Activated CD8-positive, alpha-beta T cell treated with anti-CD3 and anti-CD28 coated beads, Interleukin-2, amount 10 ng/mL, durations not matched to agents 7 days and 5 days (primary cell): Measurements from ENCODE around the gene RBBP5. TPM values are rescaled to one million over a fixed set of nuclear protein-coding genes. Genes with fewer than 3 reads are reported as not detected.
A peak's percentile ranks its signal among the peaks of the same experiment; 100 is the strongest.

Source experiments
- ATAC-seq: fragments of 150-1000 bp; cut with Tn5 transposase; one replicate; pipeline ENCODE4 v1.10.0; 2021; ENCODE audit warnings: moderate library complexity
- CTCF ChIA-PET: fragments of 350-600 bp; sonication (Branson Sonifier 250); formaldehyde crosslinking; loops from one replicate; lab custom pipeline; 2021; ENCODE audit warnings: antibody characterized with exemption; lab: Charles Lee
- POLR2A ChIA-PET: fragments of 350-600 bp; sonication (Branson Sonifier 250); formaldehyde crosslinking; loops from one replicate; lab custom pipeline; 2021; ENCODE audit warnings: antibody characterized with exemption; lab: Charles Lee
- DNase-seq: peaks from one replicate; pipeline ENCODE4 v3.0.0-alpha.2; 2020
- H3K27ac Mint-ChIP-seq: one replicate; pipeline ENCODE4 v1.8.0; 2021; ENCODE audit warnings: mild to moderate bottlenecking, mixed read lengths
- H3K27me3 Mint-ChIP-seq: one replicate; pipeline ENCODE4 v1.8.0; 2021; ENCODE audit warnings: low read depth, mixed read lengths
- H3K36me3 Mint-ChIP-seq: one replicate; pipeline ENCODE4 v1.8.0; 2021; ENCODE audit warnings: low read depth, mixed read lengths
- H3K4me1 Mint-ChIP-seq: one replicate; pipeline ENCODE4 v1.8.0; 2021; ENCODE audit warnings: low read depth, mixed read lengths
- H3K4me3 Mint-ChIP-seq: one replicate; pipeline ENCODE4 v1.8.0; 2021; ENCODE audit warnings: mild to moderate bottlenecking, mixed read lengths
- H3K9me3 Mint-ChIP-seq: one replicate; pipeline ENCODE4 v1.8.0; 2022; ENCODE audit warnings: mixed read lengths; ENCODE audit not compliant: insufficient read depth
- total RNA-seq, 2 experiments: library from RNA; stranded (reverse); gene quantifications; one replicate each; pipeline ENCODE4 v1.2.3, GENCODE V29; 2021

RBBP5 gene
- total RNA-seq, 2 experiments from 2014 or later, result 20.3 to 22.0 TPM

GRCh38 chr1:205064741-205065316 lies 56.9 kb downstream of the RBBP5 start:
- H3K4me3 Mint-ChIP-seq, result no peak overlapping the region
- ChIA-PET CTCF (no interaction called here), POLR2A (no interaction called here)
- no peaks in the 10 kb centered on the region for H3K9me3 Mint-ChIP-seq
- no peak for DNase-seq
- H3K4me1 Mint-ChIP-seq, result no peaks in the 10 kb centered on the region
- no peak overlapping the region for H3K27ac Mint-ChIP-seq
- H3K36me3 Mint-ChIP-seq, result no peaks in the 10 kb centered on the region
- H3K27me3 Mint-ChIP-seq, result no peaks in the 10 kb centered on the region
- ATAC-seq, result no peak

GRCh38 chr1:205064301-205064700 lies 57.5 kb downstream of the RBBP5 start:
- CTCF ChIA-PET, result interaction anchor here (3.6 to 4.1 kb wide), 4 partner anchors 15 to 190 kb away, joined by 39 to 236 read pairs (median 78); partner anchors contain the start of gene TMEM81
- H3K27me3 Mint-ChIP-seq, result no peaks in the 10 kb centered on the region
- no peak for DNase-seq

GRCh38 chr1:205062895-205063294 lies 58.9 kb downstream of the RBBP5 start:
- no peaks in the 10 kb centered on the region for H3K27me3 Mint-ChIP-seq
- no peaks in the 10 kb centered on the region for H3K36me3 Mint-ChIP-seq
- ChIA-PET CTCF (interaction anchor here (0.8 to 4.1 kb wide), 12 partner anchors 16 to 497 kb away, joined by 3 to 236 read pairs (median 8); partner anchors contain the start of genes TMCC2 and TMEM81), POLR2A (no interaction called here)
- no peak overlapping the region for H3K4me3 Mint-ChIP-seq
- no peaks in the 10 kb centered on the region for H3K9me3 Mint-ChIP-seq
- H3K27ac Mint-ChIP-seq, result no peak overlapping the region
- DNase-seq (no peak), ATAC-seq (no peak)
- H3K4me1 Mint-ChIP-seq, result no peaks in the 10 kb centered on the region

More at GRCh38 chr1:205064301-205064700, 57.5 kb downstream of the RBBP5 start:
- Mint-ChIP-seq H3K4me3 (no peak overlapping the region), H3K4me1 (no peaks in the 10 kb centered on the region), H3K36me3 (no peaks in the 10 kb centered on the region), H3K27ac (no peak overlapping the region), H3K9me3 (no peaks in the 10 kb centered on the region)
- ATAC-seq, result no peak
- POLR2A ChIA-PET, result no interaction called here

GRCh38 chr1:205062319-205062718 lies 59.5 kb downstream of the RBBP5 start:
- H3K27ac Mint-ChIP-seq, result no peak overlapping the region
- no peaks in the 10 kb centered on the region for H3K9me3 Mint-ChIP-seq
- H3K27me3 Mint-ChIP-seq, result no peaks in the 10 kb centered on the region
- H3K36me3 Mint-ChIP-seq, result no peaks in the 10 kb centered on the region
- DNase-seq (no peak), ATAC-seq (no peak)
- H3K4me3 Mint-ChIP-seq, result no peak overlapping the region
- CTCF ChIA-PET, result interaction anchor here (0.7 to 4.1 kb wide), 31 partner anchors 10 to 497 kb away, joined by 3 to 236 read pairs (median 8); partner anchors contain the start of genes RBBP5, TMCC2 and TMEM81
- POLR2A ChIA-PET, result no interaction called here
- no peaks in the 10 kb centered on the region for H3K4me1 Mint-ChIP-seq

GRCh38 chr1:205061665-205062069 lies 60.1 kb downstream of the RBBP5 start:
- H3K27ac Mint-ChIP-seq, result no peak overlapping the region
- H3K27me3 Mint-ChIP-seq, result no peaks in the 10 kb centered on the region
- ChIA-PET POLR2A (interaction anchor here (0.6 kb wide), 1 partner anchor 12 kb away, joined by 3 read pairs; no protein-coding TSS in a partner anchor), CTCF (interaction anchor here (0.6 to 4.1 kb wide), 61 partner anchors 8 to 1117 kb away, joined by 3 to 236 read pairs (median 5); partner anchors contain the start of genes CNTN2, RBBP5, TMCC2 and TMEM81)
- no peak overlapping the region for H3K4me3 Mint-ChIP-seq
- ATAC-seq, result peak; percentile 72
- H3K36me3 Mint-ChIP-seq, result no peaks in the 10 kb centered on the region
- peak; percentile 81 for DNase-seq
- H3K9me3 Mint-ChIP-seq, result no peaks in the 10 kb centered on the region
- no peaks in the 10 kb centered on the region for H3K4me1 Mint-ChIP-seq

GRCh38 chr1:205061227-205061626 lies 60.6 kb downstream of the RBBP5 start:
- ChIA-PET CTCF (interaction anchor here (0.7 to 4.1 kb wide), 52 partner anchors 8 to 1116 kb away, joined by 3 to 236 read pairs (median 6); partner anchors contain the start of genes CNTN2, RBBP5, TMCC2 and TMEM81), POLR2A (interaction anchor here (0.6 kb wide), 1 partner anchor 11 kb away, joined by 3 read pairs; no protein-coding TSS in a partner anchor)
- Mint-ChIP-seq H3K4me1 (no peaks in the 10 kb centered on the region), H3K27me3 (no peaks in the 10 kb centered on the region), H3K9me3 (no peaks in the 10 kb centered on the region), H3K27ac (no peak overlapping the region), H3K36me3 (no peaks in the 10 kb centered on the region), H3K4me3 (no peak overlapping the region)
- ATAC-seq, result peak; percentile 49
- DNase-seq, result no peak

GRCh38 chr1:205060746-205061145 lies 61.0 kb downstream of the RBBP5 start:
- Mint-ChIP-seq H3K36me3 (no peaks in the 10 kb centered on the region), H3K27ac (no peak overlapping the region), H3K9me3 (no peaks in the 10 kb centered on the region), H3K4me3 (no peak overlapping the region), H3K4me1 (no peaks in the 10 kb centered on the region), H3K27me3 (no peaks in the 10 kb centered on the region)
- DNase-seq, result no peak
- POLR2A ChIA-PET, result no interaction called here
- no peak for ATAC-seq
- CTCF ChIA-PET, result interaction anchor here (1.1 to 4.1 kb wide), 26 partner anchors 9 to 259 kb away, joined by 3 to 236 read pairs (median 10); partner anchors contain the start of genes RBBP5, TMCC2 and TMEM81

- ATAC-seq, result no peak
- POLR2A ChIA-PET, result no interaction called here
- no peaks in the 10 kb centered on the region for H3K4me1 Mint-ChIP-seq
- H3K36me3 Mint-ChIP-seq, result no peaks in the 10 kb centered on the region
- no peak for DNase-seq
- CTCF ChIA-PET, result interaction anchor here (0.9 kb wide), 1 partner anchor 83 kb away, joined by 3 read pairs; no protein-coding TSS in a partner anchor
- H3K4me3 Mint-ChIP-seq, result no peak overlapping the region
- H3K9me3 Mint-ChIP-seq, result no peaks in the 10 kb centered on the region
- H3K27ac Mint-ChIP-seq, result no peak overlapping the region
- no peaks in the 10 kb centered on the region for H3K27me3 Mint-ChIP-seq
These were observed 62.1 kb downstream of the RBBP5 start for GRCh38 chr1:205059660-205060059.

- CTCF ChIA-PET, result interaction anchor here (0.9 kb wide), 1 partner anchor 83 kb away, joined by 3 read pairs; no protein-coding TSS in a partner anchor
- POLR2A ChIA-PET, result no interaction called here
These were observed 62.9 kb downstream of the RBBP5 start for GRCh38 chr1:205058853-205059252.

GRCh38 chr1:205057808-205058575 lies 63.8 kb downstream of the RBBP5 start:
- ChIA-PET POLR2A (no interaction called here), CTCF (no interaction called here)
- Mint-ChIP-seq H3K4me1 (no peaks in the 10 kb centered on the region), H3K27ac (no peak overlapping the region), H3K9me3 (no peaks in the 10 kb centered on the region), H3K36me3 (no peaks in the 10 kb centered on the region), H3K4me3 (no peak overlapping the region), H3K27me3 (no peaks in the 10 kb centered on the region)
- no peak for ATAC-seq
- DNase-seq, result no peak

More at GRCh38 chr1:205058853-205059252, 62.9 kb downstream of the RBBP5 start:
- ATAC-seq (no peak), DNase-seq (no peak)
- H3K27ac Mint-ChIP-seq, result no peak overlapping the region
- H3K27me3 Mint-ChIP-seq, result no peaks in the 10 kb centered on the region
- H3K4me3 Mint-ChIP-seq, result no peak overlapping the region
- no peaks in the 10 kb centered on the region for H3K9me3 Mint-ChIP-seq
- no peaks in the 10 kb centered on the region for H3K36me3 Mint-ChIP-seq
- no peaks in the 10 kb centered on the region for H3K4me1 Mint-ChIP-seq

GRCh38 chr1:205056956-205057568 lies 64.7 kb downstream of the RBBP5 start:
- no peak overlapping the region for H3K27ac Mint-ChIP-seq
- DNase-seq, result no peak
- CTCF ChIA-PET, result no interaction called here
- H3K4me3 Mint-ChIP-seq, result no peak overlapping the region
- POLR2A ChIA-PET, result no interaction called here
- no peaks in the 10 kb centered on the region for H3K36me3 Mint-ChIP-seq
- no peaks in the 10 kb centered on the region for H3K4me1 Mint-ChIP-seq
- H3K9me3 Mint-ChIP-seq, result no peaks in the 10 kb centered on the region
- no peak for ATAC-seq
- H3K27me3 Mint-ChIP-seq, result no peaks in the 10 kb centered on the region
